Kidney capillary endothelial cell (primary cell): Measurements from ENCODE around the gene AGMAT.
"Not testable (repeated sequence)": the region's sequence is repeated elsewhere in the genome, so short reads cannot be mapped to it uniquely, and the experiment has no call there.

ENCODE experiments used
- DNase-seq: peaks from one replicate; pipeline ENCODE4 v3.0.0-alpha.2; 2018; ENCODE audit warnings: low spot score

Gene AGMAT

DNA sequence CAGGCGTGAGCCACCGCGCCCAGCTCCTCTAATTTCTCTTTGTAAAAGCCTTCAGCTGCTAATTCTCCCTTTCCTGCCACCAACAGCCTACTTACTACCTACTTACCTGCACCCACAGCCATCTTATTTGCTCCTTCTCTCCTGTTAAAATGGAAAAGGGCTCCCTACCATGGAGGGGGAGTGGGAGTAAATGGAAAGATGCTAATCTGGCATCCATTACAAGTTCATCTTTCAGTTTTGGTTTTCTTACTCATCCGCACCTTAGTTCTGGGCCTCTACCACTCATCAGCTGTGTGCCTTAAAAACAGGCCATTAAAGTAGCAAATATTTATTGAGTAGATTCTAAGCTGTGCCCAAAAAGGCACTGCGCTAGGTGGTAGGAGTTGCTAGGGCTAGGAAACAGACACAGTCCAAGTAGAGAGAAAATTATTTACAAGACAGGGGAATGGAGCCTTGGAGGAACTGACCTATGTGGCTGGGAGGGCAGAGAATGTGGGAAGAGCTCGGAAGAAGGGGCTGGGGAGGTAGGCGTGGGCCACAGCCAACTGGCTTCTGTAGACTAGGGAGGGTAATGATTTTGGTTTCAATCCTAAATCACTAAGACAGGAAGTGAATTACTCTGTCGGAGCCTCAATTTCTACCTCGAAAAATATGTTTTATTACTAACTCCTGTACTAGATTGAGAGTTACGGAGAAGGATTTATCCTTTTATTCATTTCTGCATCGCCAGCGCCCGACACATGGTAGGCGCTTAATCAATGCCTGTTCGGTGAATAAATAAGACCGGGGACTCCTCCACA lies 31.7 kb upstream of the AGMAT start:
- DNase-seq: no peak

DNA sequence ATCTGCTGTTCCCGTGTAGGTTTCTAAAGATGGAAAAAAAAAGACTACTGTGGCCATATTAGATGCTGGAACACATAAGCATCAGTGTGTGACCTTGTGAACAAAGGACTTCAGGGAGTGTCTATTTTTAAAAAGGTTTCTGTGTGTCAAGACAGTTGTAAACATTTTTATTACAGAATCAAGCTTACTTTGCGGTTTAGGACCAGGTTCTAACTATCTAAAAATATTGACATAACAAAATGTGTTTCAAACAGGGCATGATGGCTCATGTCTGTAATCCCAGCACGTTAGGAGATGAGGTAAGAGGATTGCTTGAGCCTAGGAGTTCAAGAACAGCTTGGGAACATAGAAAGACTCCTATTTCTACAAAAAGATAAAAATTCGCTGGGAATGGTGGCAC lies 25.3 kb upstream of the AGMAT start:
- DNase-seq: no peak

DNA sequence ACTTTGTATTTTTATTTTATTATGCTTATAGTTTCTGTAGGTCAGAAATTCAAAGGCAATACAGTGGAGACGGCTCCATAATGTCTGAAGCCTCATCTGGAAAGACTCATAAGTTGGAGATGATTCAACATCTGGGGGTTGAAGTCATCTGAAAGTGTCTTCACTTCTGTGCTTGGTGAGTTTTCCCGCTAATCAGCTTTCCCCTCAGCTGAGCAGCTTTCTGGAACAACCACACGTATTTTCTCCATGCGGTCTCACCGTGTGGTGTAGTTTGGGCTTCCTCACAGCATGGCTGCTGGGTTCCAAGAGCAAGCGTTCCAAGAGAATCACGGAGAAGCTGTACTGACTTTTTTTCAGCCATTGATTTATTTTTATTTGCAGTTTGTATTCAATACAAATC lies 24.8 kb upstream of the AGMAT start:
- no peak for DNase-seq

DNA sequence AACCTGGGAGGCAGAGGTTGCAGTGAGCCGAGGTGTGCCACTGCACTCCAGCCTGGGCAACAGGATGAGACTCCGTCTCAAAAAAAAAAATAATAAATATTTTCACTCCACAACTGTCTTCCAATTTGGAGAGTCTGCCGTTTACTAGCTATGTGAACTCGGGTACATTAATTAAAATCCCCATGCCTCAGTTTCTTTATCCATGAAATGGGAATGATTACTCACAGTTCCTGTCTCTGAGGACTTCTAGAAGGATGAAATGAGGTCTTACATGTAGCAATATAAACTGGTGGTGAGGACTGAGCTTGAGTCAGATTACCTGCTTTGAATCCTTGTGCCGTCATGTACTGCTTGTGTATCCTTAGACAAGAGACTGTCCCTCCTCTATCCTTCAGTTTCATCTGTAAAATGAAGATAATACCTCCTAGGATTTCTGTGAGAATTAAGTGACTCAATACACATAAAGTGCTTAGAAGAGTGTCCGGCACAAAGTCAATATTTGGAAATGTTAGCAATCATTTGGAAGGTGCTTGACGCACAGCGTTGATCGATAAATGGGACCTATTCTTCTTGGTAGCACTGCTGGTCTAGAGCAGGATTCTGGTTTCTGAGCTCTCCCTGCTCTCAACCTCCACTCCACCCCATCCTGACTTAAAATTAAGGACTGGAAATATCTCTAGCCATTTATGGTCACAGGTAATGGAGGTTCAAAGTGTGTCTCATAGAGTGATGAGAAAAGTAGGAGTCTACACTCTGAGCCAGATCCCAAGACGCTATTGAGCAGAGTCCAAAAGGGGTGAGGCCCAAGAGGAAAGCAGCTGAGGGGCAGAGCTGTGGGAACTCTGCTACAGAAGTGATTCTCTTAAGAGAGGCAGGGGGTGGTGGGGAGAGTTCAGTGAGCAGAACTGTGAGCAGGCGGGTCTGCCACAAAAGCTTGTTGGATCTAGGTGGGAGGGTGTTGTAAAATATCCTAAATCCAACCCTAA lies 20.8 kb upstream of the AGMAT start:
- DNase-seq: no peak

DNA sequence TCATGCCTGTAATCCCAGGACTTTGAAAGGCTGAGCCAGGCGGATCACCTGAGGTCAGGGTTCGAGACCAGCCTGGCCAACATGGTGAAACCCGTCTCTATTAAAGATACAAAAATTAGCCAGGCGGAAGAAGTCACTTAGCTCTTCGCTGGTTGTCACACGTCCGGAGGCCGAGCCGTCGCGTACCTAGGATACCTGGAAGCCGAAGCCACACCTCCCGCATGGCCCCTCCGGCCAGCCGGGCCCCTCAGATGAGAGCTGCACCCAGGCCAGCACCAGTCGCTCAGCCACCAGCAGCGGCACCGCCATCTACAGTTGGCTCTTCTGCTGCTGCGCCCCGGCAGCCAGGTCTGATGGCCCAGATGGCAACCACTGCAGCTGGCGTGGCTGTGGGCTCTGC lies 19.5 kb upstream of the AGMAT start:
- not testable (repeated sequence) for DNase-seq

DNA sequence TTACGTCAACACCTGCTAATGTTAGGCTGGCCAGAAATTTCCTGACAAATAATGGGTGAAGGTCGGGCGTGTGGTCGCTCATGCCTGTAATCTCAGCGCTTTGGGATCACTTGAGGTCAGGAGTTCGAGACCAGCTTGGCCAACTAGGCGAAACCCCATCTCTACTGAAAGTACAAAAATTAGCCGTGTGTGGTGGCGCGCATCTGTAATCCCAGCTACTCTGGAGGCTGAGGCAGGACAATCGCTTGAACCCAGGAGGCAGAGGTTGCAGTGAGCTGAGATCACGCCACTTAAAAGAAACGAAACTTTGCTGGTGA lies 19.1 kb upstream of the AGMAT start:
- DNase-seq: not testable (repeated sequence)

DNA sequence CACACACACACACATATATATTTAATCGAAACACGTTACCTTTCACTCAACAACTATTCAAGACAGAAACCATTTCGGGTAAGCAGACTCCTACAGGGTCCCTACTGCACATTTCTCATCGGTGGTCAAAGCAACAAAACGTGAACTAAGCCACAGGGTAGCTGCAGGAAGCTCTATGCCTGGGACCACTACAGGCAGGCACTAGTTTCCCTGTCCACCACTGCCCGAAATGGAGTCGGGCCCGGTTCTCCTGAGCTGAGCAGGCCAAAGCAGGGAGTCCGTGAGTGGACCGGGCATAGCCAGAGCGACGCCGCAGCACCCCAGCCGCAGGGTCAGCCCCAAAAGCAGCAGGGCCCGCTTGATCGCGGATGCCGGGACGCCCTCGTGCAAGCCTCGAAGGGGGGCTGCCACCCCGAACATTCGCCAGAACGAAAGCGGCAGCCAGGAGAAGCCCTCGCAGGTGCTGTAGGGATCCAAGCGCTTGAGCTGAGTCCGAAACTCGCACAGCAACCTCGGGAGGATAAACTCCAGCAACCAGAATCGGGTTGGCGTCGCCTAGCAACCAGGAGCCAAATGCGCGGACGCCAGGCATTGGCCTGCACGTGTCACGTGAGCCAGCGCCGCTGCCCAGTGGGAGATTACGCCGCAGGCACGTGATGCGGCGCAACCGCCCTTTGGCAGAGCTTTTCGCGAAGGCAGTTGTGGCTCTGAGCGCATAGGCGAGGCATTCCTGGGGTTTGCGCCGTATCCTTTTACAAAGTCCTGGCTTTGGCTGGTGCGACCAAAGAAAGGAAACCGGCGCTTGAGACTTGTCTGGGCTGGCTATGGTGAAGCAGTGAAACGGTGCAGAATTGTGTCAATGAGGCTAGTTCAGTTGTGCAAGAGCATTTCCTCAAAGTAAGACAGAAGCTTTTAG lies 18.5 kb upstream of the AGMAT start:
- DNase-seq: peak; percentile 90

DNA sequence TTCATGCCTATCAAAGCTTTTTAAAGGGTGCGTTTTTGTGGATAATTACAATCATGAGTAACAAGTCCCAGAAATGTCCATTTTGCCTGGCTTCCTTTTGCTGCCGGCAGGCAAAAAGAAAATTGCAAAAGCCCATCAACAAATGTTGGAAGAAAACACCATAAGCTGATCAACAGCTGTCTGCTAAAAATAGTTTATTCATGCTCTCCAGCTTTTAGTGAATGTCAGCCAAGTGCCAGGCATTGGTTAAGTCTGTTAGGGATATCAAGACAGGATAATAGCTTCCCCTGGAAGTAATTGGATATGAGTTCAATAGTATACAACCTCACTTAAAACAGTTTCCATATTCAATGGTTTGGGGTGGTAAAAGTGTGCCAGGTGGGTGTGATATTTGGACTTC lies 13.6 kb upstream of the AGMAT start:
- no peak for DNase-seq

DNA sequence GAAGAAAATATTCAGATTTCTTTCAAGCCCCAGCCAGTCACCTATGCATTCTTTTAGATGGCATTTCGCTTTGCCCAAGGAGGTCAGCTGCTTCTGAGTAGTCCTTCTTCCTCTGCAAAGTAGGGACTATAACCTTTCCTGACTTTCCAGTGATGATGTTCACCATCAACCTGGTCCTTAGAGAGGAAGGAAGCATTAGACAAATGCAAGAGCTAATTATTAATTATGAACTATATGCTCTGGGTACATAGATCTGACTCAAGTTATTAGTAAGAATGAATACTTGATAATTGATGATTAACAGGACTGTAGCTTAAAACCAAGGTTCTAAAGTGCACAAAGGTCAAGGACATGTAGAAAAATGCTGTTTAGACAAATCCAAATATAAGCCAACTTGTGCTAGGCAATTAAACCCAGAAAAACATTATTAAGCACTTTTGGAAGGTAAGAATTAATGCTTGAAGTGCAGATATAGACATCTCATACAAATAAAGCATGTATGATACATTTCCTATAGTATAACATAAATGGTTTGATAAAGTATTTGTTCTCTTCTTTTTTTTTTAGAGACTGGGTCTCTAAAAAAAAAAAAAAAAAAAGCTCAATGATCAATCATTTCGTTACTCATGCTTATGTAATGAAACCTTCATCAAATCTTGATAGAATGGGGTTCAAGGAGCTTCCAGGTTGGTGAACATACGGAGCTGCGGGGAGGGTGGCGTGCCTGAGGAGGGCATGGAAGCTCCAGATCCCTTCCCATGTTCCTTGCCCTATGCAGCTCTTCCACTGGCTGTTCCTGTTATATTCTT lies 11.2 kb upstream of the AGMAT start:
- no peak for DNase-seq

DNA sequence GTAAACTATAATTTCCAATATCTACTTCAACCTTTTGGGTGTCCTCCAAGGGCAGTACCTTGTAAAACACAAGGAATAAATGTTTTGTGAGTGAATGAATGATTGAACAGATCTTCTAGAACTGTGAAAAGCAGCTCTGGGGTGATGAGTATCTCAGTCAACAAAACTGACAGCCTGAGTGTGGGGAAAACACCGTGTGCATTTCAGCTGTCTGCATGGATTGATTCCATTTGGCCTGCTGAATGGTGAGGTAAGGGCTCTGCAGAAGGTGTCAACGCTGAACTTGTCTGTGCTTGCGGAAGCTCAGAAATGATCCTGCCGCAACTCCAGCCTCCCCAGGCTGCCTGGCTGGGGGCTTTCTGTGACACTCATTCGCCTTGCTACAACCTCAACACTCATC lies 7.4 kb upstream of the AGMAT start:
- no peak for DNase-seq

DNA sequence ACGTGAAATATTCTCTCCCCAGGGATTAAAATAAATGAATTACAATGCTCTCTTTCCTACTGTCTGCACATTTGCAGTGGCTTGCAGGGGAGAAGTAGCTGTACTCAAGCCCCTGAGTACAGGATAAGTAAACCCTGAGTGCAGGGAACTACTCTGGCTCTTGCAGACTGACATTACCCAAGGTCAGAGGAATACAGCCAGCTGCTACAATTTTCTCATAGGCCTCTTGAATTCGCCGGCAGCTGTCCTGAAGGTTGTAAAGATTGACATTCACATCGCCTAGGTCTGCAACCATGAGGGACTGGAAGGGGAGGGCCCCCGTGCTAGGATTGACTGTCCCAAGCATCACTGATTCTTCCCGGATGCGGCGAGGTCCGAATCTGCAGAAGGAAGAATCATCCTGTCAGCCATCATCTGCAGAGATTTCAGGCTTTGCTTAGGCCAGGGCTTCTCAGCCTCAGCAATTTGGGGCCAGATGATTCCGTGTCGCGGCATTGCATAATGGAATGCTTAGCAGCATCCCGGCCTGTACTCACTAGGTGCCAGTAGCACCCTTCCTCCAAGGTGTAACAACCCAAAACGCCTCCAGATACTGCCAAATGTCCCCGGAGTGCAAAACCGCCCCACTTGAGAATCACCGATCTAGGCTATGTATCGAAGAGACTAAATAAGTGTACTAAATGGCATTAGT lies 1.7 kb downstream of the AGMAT start:
- DNase-seq: no peak

DNA sequence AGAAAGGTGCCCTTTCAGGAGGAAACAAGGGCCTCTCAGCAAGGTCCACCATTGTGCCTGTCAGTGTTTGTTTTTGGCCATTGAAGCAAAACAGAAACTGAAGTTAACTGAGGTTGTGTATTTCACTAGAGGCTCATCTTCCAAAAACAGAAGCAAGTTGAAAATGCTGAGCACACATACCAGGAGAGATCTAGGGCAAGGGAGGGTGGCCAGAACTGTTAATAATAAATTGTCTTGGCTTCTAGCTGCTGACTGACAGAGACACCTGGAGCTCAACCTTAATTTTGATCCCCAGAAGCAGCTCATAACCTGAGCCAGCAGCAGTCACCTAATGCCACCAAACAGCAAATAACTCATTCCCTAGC lies 5.2 kb downstream of the AGMAT start:
- no peak for DNase-seq

DNA sequence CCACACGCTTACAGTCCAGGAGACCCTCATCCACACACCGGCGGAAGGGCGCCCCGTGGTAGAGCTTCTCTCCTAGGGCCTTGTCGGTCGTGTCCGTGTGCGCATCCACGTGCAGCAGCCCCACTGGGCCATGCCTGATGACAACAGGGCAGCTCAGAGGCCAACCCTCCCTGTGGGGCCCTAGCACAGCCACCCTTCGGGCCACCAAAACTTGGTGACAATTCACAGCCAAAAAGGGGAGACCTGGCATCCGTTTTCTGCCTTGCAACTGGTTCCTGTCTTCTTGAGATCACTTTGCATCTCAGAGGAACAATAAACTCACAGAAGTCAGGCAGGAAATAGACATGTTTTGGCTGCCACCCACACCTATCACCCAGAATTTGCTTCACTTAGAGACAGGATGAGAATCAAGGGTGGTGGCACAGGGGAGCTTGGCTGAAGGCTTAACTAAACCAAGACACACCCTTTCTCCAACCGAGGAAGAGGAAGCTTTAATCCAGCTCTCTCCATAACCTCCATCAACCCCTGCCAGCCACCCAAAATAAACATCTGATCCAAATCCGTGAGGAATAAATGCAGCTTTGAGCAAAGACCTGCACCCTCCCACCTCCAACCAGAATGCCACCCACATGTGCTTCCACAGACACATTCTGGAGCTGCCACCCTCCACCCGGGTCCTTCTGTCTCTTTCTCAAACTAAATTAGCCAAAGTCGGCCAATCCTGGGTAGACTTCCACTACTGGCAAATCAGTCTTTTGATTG lies 5.7 kb downstream of the AGMAT start:
- DNase-seq: no peak

DNA sequence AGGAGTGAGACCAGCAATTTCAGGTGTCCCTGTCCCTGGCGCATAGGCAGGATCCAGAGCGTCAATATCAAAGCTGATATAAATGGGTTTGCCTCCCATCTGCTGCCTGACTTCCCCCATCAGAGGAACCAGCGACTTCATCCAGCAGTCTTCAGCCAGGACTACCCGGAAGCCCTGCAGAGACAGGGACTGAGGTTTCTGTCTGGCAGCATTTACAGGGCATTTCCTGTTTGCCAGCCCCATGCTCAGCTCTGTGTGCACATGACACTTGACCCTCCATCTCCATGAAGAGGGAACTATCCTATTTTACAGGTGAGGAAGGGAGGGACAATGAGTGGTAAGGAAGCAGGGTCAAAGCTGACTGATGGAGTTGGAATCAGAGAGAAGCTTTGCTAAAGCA lies 7.2 kb downstream of the AGMAT start:
- DNase-seq: peak; percentile 32

DNA sequence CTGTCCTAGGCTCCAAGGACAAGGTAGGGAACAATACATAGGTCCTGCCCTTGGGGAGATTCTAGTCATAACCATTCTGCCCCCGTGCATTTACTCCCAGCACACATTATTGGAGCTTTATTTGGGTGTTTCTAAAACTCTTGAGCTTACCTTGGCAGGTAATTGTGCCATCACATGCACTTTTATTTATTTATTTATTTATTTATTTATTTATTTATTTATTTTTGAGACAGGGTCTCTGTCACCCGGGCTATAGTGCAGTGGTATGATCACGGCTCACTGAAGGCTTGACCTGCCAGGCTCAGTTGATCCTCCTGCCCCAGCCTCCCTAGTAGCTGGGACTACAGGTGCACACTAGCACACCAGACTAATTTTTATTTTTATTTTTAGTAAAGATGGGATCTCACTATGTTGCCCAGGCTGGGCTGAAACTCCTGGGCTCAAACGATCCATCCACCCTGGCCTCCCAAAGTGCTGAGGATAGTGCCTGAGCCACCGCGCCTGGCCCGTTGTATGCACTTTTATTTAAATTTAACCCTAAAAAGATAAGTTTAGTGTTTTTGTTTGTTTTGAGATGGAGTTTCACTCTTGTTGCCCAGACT lies 9.2 kb downstream of the AGMAT start:
- DNase-seq: no peak

DNA sequence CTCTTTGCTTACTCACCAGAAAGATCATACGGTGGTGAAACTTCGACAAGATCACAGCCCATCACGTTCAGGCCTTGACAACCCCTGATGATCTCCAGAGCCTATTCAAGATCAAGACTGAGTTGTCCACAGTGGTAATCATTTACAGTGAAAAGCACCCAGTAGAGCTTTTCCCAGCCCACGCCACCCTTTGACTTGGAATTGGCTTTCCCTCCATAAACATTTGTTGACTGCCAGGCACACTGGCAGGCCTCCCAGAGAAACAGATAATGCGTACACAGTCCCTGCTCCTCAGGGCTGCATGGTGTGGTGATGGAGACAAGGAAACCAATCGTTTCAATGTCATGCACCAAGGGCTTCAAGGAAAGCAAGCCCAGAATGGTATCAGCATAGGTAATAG lies 10.1 kb downstream of the AGMAT start:
- DNase-seq: no peak

DNA sequence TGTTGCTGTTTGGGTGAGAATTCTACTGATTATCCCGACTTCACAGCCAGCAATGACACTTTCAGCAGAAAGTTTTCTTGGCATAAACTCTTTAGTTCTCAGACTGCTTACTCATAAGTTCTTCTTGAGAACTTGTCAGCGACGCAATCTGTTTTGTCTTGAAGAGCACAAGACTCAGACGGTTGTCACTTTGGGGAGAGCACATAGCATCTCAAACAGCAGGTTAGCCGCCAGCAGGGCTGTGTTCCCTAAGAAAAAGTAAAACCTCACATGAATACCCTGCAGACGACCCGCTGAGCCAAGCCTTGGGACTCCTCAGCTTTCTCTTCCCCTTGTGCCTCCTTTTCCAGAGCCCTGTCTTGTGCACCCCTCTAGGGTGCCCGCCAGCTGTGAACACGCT lies 11.4 kb downstream of the AGMAT start:
- no peak for DNase-seq

DNA sequence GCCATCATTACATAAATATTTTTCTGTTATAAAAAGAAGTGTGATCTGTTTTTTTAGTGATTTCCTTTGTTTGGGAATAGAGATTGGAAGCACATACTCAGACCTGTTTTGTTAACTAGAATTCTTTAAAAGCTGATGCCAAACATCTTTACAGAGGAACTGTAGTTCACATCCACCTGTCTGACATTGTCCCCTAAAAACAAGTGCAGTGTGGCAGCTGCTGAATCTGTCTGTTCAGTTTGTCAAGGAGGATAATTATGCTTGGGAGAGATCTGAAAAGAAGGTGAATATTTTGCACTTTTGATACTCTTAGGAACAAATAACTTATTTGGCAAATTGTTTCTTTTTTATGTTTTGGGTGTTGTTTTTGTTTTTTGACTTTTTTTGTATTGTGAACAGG lies 13.6 kb downstream of the AGMAT start:
- no peak for DNase-seq

DNA sequence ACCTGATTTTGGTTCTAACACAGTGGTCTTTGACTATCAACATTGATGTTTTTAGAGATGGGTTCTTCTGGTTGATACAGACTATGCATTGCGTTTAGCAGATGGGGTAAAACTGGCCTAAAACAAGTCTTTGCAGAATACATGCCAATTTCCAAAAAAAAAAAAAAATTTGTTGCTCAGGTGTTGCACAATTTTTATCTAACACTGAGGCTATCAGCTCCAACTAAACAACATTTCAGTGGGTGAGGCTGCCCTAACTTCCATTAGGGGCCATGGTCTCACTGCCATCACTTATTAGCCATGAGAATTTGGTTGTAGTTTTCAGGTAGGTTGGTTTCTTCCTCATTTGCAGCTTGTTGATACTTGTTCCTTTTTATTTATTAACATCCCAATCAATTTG lies 14.0 kb downstream of the AGMAT start:
- DNase-seq: no peak
